22Rv1 (cell line): ENCODE results near the gene PNLIPRP2.

ENCODE experiments used
- H3K27ac ChIP-seq: fragments of 450-650 bp; 2 replicates; pipeline ENCODE4 v1.5.1; 2017
- ZFX ChIP-seq: fragments of 450-650 bp; IDR thresholded peaks from 2 replicates; pipeline ENCODE4 v1.6.1; 2017; ENCODE audit warnings: antibody characterized with exemption, borderline replicate concordance
- TF ChIP-seq, protein P1 (sequence below): fragments of 450-650 bp; IDR thresholded peaks from 2 replicates; pipeline ENCODE4 v1.5.1; 2017; ENCODE audit warnings: mild to moderate bottlenecking

Gene PNLIPRP2

GRCh38 chr10:116627386-116627933 is 6.7 kb downstream of the PNLIPRP2 start:
- no peak overlapping the region for H3K27ac ChIP-seq
- TF ChIP-seq, protein P1, sequence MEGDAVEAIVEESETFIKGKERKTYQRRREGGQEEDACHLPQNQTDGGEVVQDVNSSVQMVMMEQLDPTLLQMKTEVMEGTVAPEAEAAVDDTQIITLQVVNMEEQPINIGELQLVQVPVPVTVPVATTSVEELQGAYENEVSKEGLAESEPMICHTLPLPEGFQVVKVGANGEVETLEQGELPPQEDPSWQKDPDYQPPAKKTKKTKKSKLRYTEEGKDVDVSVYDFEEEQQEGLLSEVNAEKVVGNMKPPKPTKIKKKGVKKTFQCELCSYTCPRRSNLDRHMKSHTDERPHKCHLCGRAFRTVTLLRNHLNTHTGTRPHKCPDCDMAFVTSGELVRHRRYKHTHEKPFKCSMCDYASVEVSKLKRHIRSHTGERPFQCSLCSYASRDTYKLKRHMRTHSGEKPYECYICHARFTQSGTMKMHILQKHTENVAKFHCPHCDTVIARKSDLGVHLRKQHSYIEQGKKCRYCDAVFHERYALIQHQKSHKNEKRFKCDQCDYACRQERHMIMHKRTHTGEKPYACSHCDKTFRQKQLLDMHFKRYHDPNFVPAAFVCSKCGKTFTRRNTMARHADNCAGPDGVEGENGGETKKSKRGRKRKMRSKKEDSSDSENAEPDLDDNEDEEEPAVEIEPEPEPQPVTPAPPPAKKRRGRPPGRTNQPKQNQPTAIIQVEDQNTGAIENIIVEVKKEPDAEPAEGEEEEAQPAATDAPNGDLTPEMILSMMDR: peak; percentile 90
- no peak for TF ChIP-seq ZFX

DNA sequence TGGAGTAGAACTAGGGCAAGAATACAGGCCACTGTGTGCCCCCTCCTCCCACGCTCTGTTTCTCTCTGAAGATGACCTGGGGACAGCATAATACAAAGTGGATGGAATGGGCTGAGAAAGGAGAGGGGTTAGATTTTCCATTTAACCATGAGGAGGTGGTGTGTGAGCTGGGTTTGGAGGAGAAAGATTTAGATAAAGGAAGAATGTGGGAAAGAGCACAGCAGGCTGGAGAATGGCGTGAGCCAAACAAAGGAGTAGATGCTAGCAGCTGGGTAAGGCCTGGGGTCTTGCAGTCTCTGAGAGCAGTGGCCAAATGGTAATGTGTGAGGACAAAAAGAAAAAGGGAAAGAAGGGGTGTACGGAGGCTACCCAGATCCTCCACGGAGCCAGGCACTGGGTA is 8.6 kb downstream of the PNLIPRP2 start:
- no peak overlapping the region for H3K27ac ChIP-seq
- no peak for TF ChIP-seq ZFX
- TF ChIP-seq, protein P1: no peak

DNA sequence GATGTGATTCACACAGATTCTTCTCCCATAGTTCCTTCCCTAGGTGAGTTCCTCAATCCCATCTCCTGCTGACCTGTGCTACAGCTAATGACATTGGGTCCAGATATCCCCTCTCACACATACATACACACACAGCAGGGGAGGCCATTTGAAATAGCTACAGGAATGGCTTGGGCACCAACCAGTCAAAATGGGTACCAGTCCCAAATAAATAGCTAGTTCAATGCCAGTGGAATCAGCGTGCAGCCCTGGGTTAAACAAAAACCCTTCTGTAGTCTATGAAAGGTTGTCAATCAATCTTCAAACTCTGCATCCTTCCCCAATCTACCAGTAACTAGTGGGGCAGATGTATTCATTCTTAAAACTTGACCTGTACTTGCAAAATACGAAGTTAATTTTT is 9.3 kb downstream of the PNLIPRP2 start:
- TF ChIP-seq, protein P1: no peak
- TF ChIP-seq ZFX: no peak
- no peak overlapping the region for H3K27ac ChIP-seq

GRCh38 chr10:116631871-116632295 is 11.1 kb downstream of the PNLIPRP2 start:
- no peak overlapping the region for H3K27ac ChIP-seq
- TF ChIP-seq, protein P1: no peak
- no peak for TF ChIP-seq ZFX

DNA sequence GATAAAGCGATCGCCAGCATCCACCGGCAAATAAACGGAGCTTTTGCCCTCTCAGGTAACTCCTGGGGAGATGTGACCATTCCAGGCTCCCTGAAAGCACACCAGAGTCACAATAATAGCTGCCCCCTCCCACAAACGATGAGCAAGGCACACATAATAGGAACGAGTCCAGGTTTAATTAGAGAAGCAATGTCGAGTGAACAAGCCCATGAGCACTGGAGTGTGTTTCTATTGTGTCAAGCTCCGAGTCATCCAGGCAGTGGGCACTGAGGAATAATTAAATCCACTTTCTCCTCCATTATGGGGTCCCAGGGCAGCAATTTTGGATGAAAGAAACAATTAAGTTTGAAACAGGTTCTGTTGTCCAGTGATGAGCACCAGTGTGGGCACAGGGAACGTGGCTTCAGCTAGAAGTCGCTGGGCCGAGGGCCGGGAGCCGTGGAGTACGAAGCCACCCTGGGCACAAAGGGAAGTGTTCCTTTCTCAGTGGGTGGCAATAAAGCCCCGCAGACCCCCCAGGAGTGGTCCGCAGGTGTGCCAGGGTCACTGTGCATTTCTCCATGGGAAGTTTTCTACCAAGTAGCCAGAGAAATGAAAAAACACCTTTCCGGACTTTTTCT is 12.0 kb downstream of the PNLIPRP2 start:
- TF ChIP-seq ZFX: no peak
- TF ChIP-seq, protein P1: no peak
- no peak overlapping the region for H3K27ac ChIP-seq

DNA sequence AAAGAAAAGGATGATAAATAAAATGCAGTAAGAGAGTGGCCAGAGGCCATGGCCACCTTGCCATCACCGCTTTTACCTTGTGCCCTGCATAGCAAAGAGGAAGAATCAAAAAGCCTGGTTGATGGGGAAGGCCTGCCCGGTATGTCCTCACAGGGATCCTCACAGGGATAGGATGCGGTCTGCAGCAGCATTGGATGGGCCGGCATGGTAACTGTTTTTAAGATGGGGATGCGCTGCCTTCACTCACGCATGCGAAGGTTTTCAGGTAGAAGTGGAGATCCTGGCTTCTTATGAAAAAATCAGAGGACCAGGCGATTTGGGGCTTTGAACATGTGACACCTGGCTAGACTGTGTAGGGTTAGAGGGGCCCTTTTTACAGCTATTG is 12.5 kb downstream of the PNLIPRP2 start:
- H3K27ac ChIP-seq: no peak overlapping the region
- no peak for TF ChIP-seq ZFX
- TF ChIP-seq, protein P1: no peak

GRCh38 chr10:116634126-116634975 is 13.6 kb downstream of the PNLIPRP2 start:
- H3K27ac ChIP-seq: no peak overlapping the region
- TF ChIP-seq ZFX: no peak
- TF ChIP-seq, protein P1: no peak
